Fibroblast of pulmonary artery (primary cell): ENCODE results near the gene CHRNA5.
"Not testable (repeated sequence)": the region's sequence is repeated elsewhere in the genome, so short reads cannot be mapped to it uniquely, and the experiment has no call there.

Experiments
- DNase-seq: peaks from one replicate; pipeline ENCODE4 v3.0.0-alpha.2; 2010; ENCODE audit warnings: low read depth
- H3K4me3 ChIP-seq: replicated peaks from 2 replicates; pipeline ENCODE4 v1.5.1; 2011; ENCODE audit warnings: low read depth, mild to moderate bottlenecking, control low read depth, low read length, moderate library complexity
- CTCF ChIP-seq: IDR thresholded peaks from 2 replicates; pipeline ENCODE4 v1.5.1; 2011; ENCODE audit warnings: mild to moderate bottlenecking, control low read depth, low read length, inconsistent platforms; ENCODE audit errors: missing control alignments

CHRNA5 gene

DNA sequence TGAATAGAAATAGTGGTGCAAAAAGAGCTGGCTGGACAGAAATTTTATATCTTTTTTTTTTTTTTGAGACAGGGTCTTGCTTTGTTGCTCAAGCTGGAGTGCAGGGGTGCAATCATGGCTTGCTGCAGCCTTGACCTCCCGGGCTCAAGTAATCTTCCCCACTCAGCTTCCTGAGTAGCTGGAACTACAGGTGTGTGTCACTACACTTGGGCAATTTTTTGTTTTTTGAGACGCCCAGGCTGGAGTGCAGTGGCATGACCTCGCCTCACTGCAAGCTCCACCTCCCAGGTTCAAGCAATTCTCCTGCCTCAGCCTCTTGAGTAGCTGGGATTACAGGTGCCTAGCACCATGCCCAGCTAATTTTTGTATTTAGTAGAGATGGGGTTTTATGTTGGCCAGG, 33.0 kb downstream of the CHRNA5 start:
- no peak overlapping the region for H3K4me3 ChIP-seq
- DNase-seq, result no peak
- no peak for TF ChIP-seq CTCF

DNA sequence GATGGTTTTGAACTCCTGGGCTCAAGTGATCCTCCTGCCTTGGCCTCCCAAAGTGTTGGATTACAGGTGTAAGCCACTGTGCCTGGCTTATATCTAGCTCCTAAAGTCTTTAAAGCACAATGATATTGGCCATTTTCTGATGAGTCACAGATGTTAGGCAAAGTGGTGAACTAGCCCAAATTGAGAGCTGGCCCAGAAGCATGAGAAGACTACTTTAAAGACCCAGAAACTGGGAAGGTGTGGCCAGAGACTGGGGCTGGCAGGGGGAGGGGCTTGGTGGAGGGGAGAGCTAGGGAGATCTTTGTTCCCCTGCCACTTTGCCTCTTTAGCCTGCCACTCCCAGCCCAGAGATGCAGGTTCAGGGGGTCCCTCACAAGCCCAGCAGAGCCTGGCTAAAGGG, 33.9 kb downstream of the CHRNA5 start:
- no peak overlapping the region for H3K4me3 ChIP-seq
- TF ChIP-seq CTCF, result no peak
- no peak for DNase-seq

- DNase-seq, result no peak
- TF ChIP-seq CTCF, result no peak
- H3K4me3 ChIP-seq, result no peak overlapping the region
These were observed 38.1 kb downstream of the CHRNA5 start for GRCh38 chr15:78603467-78603866.

- no peak for DNase-seq
- TF ChIP-seq CTCF, result no peak
- no peak overlapping the region for H3K4me3 ChIP-seq
These were observed 39.1 kb downstream of the CHRNA5 start for GRCh38 chr15:78604420-78604819.

DNA sequence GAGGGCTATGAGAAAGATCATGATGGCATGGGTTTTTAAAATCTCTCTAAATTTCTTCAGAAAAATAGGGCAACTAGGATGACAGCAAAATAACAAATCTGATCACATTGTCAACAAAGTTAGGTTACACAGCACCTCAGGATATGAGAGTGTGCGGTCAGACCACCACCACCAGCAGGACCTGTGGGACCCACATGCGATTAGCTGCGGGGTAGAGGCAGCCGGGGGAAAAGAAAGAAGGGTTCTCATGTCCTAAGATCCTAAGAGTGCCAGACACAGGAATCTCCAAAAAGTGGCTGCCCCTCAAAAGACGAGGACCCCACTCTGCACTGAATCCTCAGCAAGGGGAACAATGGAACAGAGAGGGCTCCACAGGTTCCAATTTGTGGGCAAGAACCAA, 39.9 kb downstream of the CHRNA5 start:
- no peak for DNase-seq
- no peak overlapping the region for H3K4me3 ChIP-seq
- TF ChIP-seq CTCF, result no peak

DNA sequence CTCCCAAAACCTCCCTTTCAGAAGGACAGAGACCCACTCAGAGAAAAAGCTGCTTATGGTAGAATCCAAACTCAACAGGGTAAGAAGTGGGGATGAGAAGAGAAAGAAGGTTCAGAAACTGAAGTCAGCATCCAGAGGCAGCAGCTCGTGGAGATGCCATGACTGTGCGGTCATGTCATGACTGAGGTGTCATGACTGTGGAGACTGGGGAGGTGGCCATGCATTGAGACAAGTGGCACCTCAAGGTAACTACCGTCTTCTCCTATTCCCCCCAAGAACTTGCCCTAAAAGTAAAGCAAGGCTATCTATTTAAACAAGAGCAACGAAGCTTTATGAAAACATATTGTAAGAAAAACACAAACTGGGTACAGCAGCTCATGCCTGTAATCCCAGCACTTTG, 40.4 kb downstream of the CHRNA5 start:
- no peak overlapping the region for H3K4me3 ChIP-seq
- no peak for DNase-seq
- no peak for TF ChIP-seq CTCF

GRCh38 chr15:78609551-78609950, 44.2 kb downstream of the CHRNA5 start:
- DNase-seq, result not testable (repeated sequence)

DNA sequence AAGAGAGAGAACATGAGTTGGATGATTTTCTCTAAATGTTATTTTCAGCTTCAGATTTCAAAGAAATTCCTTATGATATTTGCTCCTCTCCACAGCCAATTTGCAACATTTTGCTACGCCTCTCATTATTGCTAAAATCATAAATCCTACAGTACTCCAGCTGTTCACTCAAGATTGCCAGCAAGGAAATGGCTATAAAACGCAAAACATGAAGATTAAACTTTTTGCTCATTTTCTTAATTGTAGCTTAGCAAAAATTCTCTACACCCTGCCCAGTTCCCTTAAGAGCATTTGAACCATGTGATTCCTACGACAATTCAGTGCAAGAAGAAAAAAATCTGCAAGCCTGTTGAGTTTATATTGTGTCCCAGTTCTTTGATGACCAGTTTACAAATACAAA, 48.7 kb downstream of the CHRNA5 start:
- no peak for DNase-seq
- no peak for TF ChIP-seq CTCF
- H3K4me3 ChIP-seq, result no peak overlapping the region

More at GRCh38 chr15:78609551-78609950, 44.2 kb downstream of the CHRNA5 start:
- H3K4me3 ChIP-seq, result not testable (repeated sequence)
